ENCODE measurements around the gene GPR158. TPM values are rescaled to one million over a fixed set of nuclear protein-coding genes. Genes with fewer than 3 reads are reported as not detected.
A peak's percentile ranks its signal among the peaks of the same experiment; 100 is the strongest.

GPR158 gene
- total and polyA plus RNA-seq, 2 donors from 2014 or later: 0.09 to 0.22 TPM

DNA sequence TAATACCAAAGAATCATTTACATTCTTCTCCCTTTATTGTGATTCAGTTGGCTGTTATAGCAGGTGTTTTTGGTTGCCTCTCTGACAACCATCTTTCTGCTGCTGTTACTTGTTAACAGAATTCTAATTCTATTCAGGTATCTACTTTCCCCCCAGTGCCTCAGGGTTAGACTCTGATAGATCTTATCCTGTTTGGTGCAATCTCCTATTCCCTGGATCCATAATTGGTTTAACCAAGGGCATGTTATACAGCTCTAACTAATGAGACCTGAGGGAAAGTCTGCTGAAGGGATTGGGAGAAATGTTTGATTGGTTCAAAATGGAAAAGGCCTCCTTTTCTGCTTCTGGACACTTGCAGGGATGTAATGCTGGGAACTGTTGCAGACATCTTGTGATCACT, 161.5 kb downstream of the GPR158 start:
- FAIRE-seq (no peak), DNase-seq (no peak)
- Histone ChIP-seq H3K36me3 (ENCODE audit: control insufficient read depth in 2 of 3, insufficient read depth in 3 of 3, low read length in 3 of 3) (no peaks in the 10 kb centered on the region), H3K27ac (ENCODE audit: low read depth in 2 of 2, low read length in 2 of 2) (no peak overlapping the region), H3K4me1 (ENCODE audit: control insufficient read depth in 2 of 3, insufficient read depth in 2 of 3, low read depth in 1 of 3, low read length in 3 of 3) (no peaks in the 10 kb centered on the region), H3K27me3 (ENCODE audit: control insufficient read depth, insufficient read depth, low read length) (no peaks in the 10 kb centered on the region), H3K9ac (ENCODE audit: low read length in 3 of 3) (no peak overlapping the region), H3K4me3 (ENCODE audit: low read length in 3 of 3) (no peak overlapping the region), H3K9me3 (ENCODE audit: control insufficient read depth in 2 of 3, insufficient read depth in 1 of 3, low read length in 3 of 3) (no peaks in the 10 kb centered on the region)
- intact Hi-C loops (cut with DNase I): no loop called here
- TF ChIP-seq, protein P1, sequence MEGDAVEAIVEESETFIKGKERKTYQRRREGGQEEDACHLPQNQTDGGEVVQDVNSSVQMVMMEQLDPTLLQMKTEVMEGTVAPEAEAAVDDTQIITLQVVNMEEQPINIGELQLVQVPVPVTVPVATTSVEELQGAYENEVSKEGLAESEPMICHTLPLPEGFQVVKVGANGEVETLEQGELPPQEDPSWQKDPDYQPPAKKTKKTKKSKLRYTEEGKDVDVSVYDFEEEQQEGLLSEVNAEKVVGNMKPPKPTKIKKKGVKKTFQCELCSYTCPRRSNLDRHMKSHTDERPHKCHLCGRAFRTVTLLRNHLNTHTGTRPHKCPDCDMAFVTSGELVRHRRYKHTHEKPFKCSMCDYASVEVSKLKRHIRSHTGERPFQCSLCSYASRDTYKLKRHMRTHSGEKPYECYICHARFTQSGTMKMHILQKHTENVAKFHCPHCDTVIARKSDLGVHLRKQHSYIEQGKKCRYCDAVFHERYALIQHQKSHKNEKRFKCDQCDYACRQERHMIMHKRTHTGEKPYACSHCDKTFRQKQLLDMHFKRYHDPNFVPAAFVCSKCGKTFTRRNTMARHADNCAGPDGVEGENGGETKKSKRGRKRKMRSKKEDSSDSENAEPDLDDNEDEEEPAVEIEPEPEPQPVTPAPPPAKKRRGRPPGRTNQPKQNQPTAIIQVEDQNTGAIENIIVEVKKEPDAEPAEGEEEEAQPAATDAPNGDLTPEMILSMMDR (IDR thresholded peaks at IDR 0.05; ENCODE audit: borderline replicate concordance, extremely low read depth, insufficient read depth): no peak

DNA sequence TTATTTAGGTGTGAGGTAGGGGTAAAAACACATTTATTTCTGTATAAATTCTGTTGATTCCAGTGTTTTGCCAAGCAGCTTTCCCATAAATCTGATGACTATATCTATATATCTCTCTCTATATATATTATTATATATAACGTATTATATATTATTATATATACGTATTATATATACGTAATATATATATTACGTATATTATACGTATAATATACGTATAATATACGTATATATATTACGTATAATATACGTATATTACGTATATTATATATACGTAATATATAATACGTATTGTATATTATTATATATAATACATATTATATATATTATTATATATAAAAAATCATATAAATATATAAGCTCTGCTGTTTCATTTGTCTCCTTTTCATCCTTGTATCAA, 163.5 kb downstream of the GPR158 start:
- intact Hi-C loops (cut with DNase I): no loop called here
- Histone ChIP-seq H3K27ac (ENCODE audit: low read depth in 2 of 2, low read length in 2 of 2) (no peak overlapping the region), H3K4me1 (ENCODE audit: control insufficient read depth in 2 of 3, insufficient read depth in 2 of 3, low read depth in 1 of 3, low read length in 3 of 3) (no peaks in the 10 kb centered on the region), H3K4me3 (ENCODE audit: low read length in 3 of 3) (no peak overlapping the region), H3K36me3 (ENCODE audit: control insufficient read depth in 2 of 3, insufficient read depth in 3 of 3, low read length in 3 of 3) (no peaks in the 10 kb centered on the region), H3K27me3 (ENCODE audit: control insufficient read depth, insufficient read depth, low read length) (no peaks in the 10 kb centered on the region), H3K9ac (ENCODE audit: low read length in 3 of 3) (no peak overlapping the region), H3K9me3 (ENCODE audit: control insufficient read depth in 2 of 3, insufficient read depth in 1 of 3, low read length in 3 of 3) (no peaks in the 10 kb centered on the region)
- TF ChIP-seq, protein P1 (IDR thresholded peaks at IDR 0.05; ENCODE audit: borderline replicate concordance, extremely low read depth, insufficient read depth): no peak
- DNase-seq (no peak), FAIRE-seq (peak; percentile 93)

- H3K9me3 ChIP-seq (ENCODE audit: control insufficient read depth in 2 of 3, insufficient read depth in 1 of 3, low read length in 3 of 3): no peaks in the 10 kb centered on the region
- H3K27me3 ChIP-seq (ENCODE audit: control insufficient read depth, insufficient read depth, low read length): no peaks in the 10 kb centered on the region
- H3K4me3 ChIP-seq (ENCODE audit: low read length in 3 of 3): no peak overlapping the region
- TF ChIP-seq, protein P1 (IDR thresholded peaks at IDR 0.05; ENCODE audit: borderline replicate concordance, extremely low read depth, insufficient read depth): no peak
- FAIRE-seq (no peak), DNase-seq (no peak)
- no peak overlapping the region for H3K9ac ChIP-seq (ENCODE audit: low read length in 3 of 3)
- intact Hi-C loops (cut with DNase I): no loop called here
- no peak overlapping the region for H3K27ac ChIP-seq (ENCODE audit: low read depth in 2 of 2, low read length in 2 of 2)
- H3K4me1 ChIP-seq (ENCODE audit: control insufficient read depth in 2 of 3, insufficient read depth in 2 of 3, low read depth in 1 of 3, low read length in 3 of 3): no peaks in the 10 kb centered on the region
- no peaks in the 10 kb centered on the region for H3K36me3 ChIP-seq (ENCODE audit: control insufficient read depth in 2 of 3, insufficient read depth in 3 of 3, low read length in 3 of 3)
Observed at GRCh38 chr10:25339966-25340365, 165.2 kb downstream of the GPR158 start.

- no peak overlapping the region for H3K27ac ChIP-seq (ENCODE audit: low read depth in 2 of 2, low read length in 2 of 2)
- DNase-seq (no peak), FAIRE-seq (no peak)
- H3K27me3 ChIP-seq (ENCODE audit: control insufficient read depth, insufficient read depth, low read length): no peaks in the 10 kb centered on the region
- no peak overlapping the region for H3K4me3 ChIP-seq (ENCODE audit: low read length in 3 of 3)
- TF ChIP-seq, protein P1 (IDR thresholded peaks at IDR 0.05; ENCODE audit: borderline replicate concordance, extremely low read depth, insufficient read depth): no peak
- intact Hi-C loops (cut with DNase I): no loop called here
- H3K9ac ChIP-seq (ENCODE audit: low read length in 3 of 3): no peak overlapping the region
- H3K9me3 ChIP-seq (ENCODE audit: control insufficient read depth in 2 of 3, insufficient read depth in 1 of 3, low read length in 3 of 3): peaks cover 0 to 1% (median 0%) of the 10 kb centered on the region in 3 donors
- no peaks in the 10 kb centered on the region for H3K36me3 ChIP-seq (ENCODE audit: control insufficient read depth in 2 of 3, insufficient read depth in 3 of 3, low read length in 3 of 3)
- H3K4me1 ChIP-seq (ENCODE audit: control insufficient read depth in 2 of 3, insufficient read depth in 2 of 3, low read depth in 1 of 3, low read length in 3 of 3): no peaks in the 10 kb centered on the region
Observed at GRCh38 chr10:25349520-25349919, 174.7 kb downstream of the GPR158 start.
